Measurements from ENCODE around the gene UNC119B. TPM values are rescaled to one million over a fixed set of nuclear protein-coding genes. Genes with fewer than 3 reads are reported as not detected.

Gene UNC119B
- total and polyA plus RNA-seq, 2 experiments from 2014 or later: 9.9 to 51.3 TPM

Other genes starting within 250 kb of the UNC119B start
- gene SRSF9, start 240.7 kb upstream of the UNC119B start, total RNA-seq (2014; rRNA removed; shearing (Covaris generic)): 202 and 250 TPM in 2 replicates
- gene SRSF9, start 240.7 kb upstream of the UNC119B start, polyA plus RNA-seq (2016; fragmentation: Nextera tagmentation; extraction: Ambion mirVana): 436 and 481 TPM in 2 replicates
- gene DYNLL1, start 214.3 kb upstream of the UNC119B start, total RNA-seq (2014; rRNA removed; shearing (Covaris generic)): 310 and 313 TPM in 2 replicates
- gene DYNLL1, start 214.3 kb upstream of the UNC119B start, polyA plus RNA-seq (2016; fragmentation: Nextera tagmentation; extraction: Ambion mirVana): 833 and 868 TPM in 2 replicates
- 32.5 and 32.6 TPM in 2 replicates for gene COQ5, start 181.3 kb upstream of the UNC119B start, total RNA-seq (2014; rRNA removed; shearing (Covaris generic))
- gene COQ5, start 181.3 kb upstream of the UNC119B start, polyA plus RNA-seq (2016; fragmentation: Nextera tagmentation; extraction: Ambion mirVana): 30.7 and 32.4 TPM in 2 replicates
- 90.4 and 113 TPM in 2 replicates for gene RNF10, start 176.1 kb upstream of the UNC119B start, total RNA-seq (2014; rRNA removed; shearing (Covaris generic))
- 149 and 154 TPM in 2 replicates for gene RNF10, start 176.1 kb upstream of the UNC119B start, polyA plus RNA-seq (2016; fragmentation: Nextera tagmentation; extraction: Ambion mirVana)
- 52.4 and 55.6 TPM in 2 replicates for gene POP5, start 129.1 kb upstream of the UNC119B start, total RNA-seq (2014; rRNA removed; shearing (Covaris generic))
- gene POP5, start 129.1 kb upstream of the UNC119B start, polyA plus RNA-seq (2016; fragmentation: Nextera tagmentation; extraction: Ambion mirVana): 131 and 140 TPM in 2 replicates
- gene CABP1, start 69.8 kb upstream of the UNC119B start, total RNA-seq (2014; rRNA removed; shearing (Covaris generic)): 5.2 and 7.0 TPM in 2 replicates
- gene CABP1, start 69.8 kb upstream of the UNC119B start, polyA plus RNA-seq (2016; fragmentation: Nextera tagmentation; extraction: Ambion mirVana): 4.7 and 5.1 TPM in 2 replicates
- 217 and 225 TPM in 2 replicates for gene MLEC, start 23.3 kb upstream of the UNC119B start, total RNA-seq (2014; rRNA removed; shearing (Covaris generic))
- 257 and 264 TPM in 2 replicates for gene MLEC, start 23.3 kb upstream of the UNC119B start, polyA plus RNA-seq (2016; fragmentation: Nextera tagmentation; extraction: Ambion mirVana)
- 5.7 and 7.7 TPM in 2 replicates for gene ACADS, start 15.4 kb downstream of the UNC119B start, total RNA-seq (2014; rRNA removed; shearing (Covaris generic))
- 3.1 and 4.2 TPM in 2 replicates for gene ACADS, start 15.4 kb downstream of the UNC119B start, polyA plus RNA-seq (2016; fragmentation: Nextera tagmentation; extraction: Ambion mirVana)
- gene SPPL3, start 193.9 kb downstream of the UNC119B start, total RNA-seq (2014; rRNA removed; shearing (Covaris generic)): 25.2 and 27.8 TPM in 2 replicates
- gene SPPL3, start 193.9 kb downstream of the UNC119B start, polyA plus RNA-seq (2016; fragmentation: Nextera tagmentation; extraction: Ambion mirVana): 10.9 and 12.7 TPM in 2 replicates